GM21717 (cell line): ENCODE data around the gene NUP37.
"Not testable (repeated sequence)": the region's sequence is repeated elsewhere in the genome, so short reads cannot be mapped to it uniquely, and the experiment has no call there.

Experiments used
- ATAC-seq: cut with Tn5 transposase; IDR thresholded peaks from one replicate; pipeline ENCODE4 v1.9.1; 2021; ENCODE audit warnings: mild to moderate bottlenecking, moderate library complexity; ENCODE audit not compliant: unreplicated experiment

The NUP37 gene

GRCh38 chr12:102119674-102120563, at the start of gene NUP37, which contains the start of gene PARPBP:
TSS of gene NUP37 (minus strand) at chr12:102120114. CDS start at chr12:102118518, 1,596 bp downstream.
TSS of gene PARPBP (plus strand) at chr12:102120183. CDS start at chr12:102123889, 3,706 bp downstream.
- peak; percentile 98 for ATAC-seq

GRCh38 chr12:102167821-102168604, 48.1 kb upstream of the NUP37 start:
- peak; percentile 72 for ATAC-seq

- no peak for ATAC-seq
Measured at GRCh38 chr12:102163383-102163782, 43.5 kb upstream of the NUP37 start.

GRCh38 chr12:102155206-102155605, 35.3 kb upstream of the NUP37 start:
- not testable (repeated sequence) for ATAC-seq

- not testable (repeated sequence) for ATAC-seq
Measured at GRCh38 chr12:102147062-102147587, 27.2 kb upstream of the NUP37 start.

- no peak for ATAC-seq
Measured at GRCh38 chr12:102144221-102144620, 24.3 kb upstream of the NUP37 start.

GRCh38 chr12:102142866-102143373, 23.0 kb upstream of the NUP37 start:
- ATAC-seq = not testable (repeated sequence)

GRCh38 chr12:102137619-102138018, 17.7 kb upstream of the NUP37 start:
- ATAC-seq = not testable (repeated sequence)

- not testable (repeated sequence) for ATAC-seq
Measured at GRCh38 chr12:102131442-102131841, 11.5 kb upstream of the NUP37 start.

GRCh38 chr12:102130720-102131119, 10.8 kb upstream of the NUP37 start:
- ATAC-seq = not testable (repeated sequence)

- ATAC-seq = not testable (repeated sequence)
Measured at GRCh38 chr12:102121328-102121727, 1.4 kb upstream of the NUP37 start.

GRCh38 chr12:102120886-102121285, 972 bp upstream of the NUP37 start:
- ATAC-seq = no peak

- ATAC-seq = no peak
Measured at GRCh38 chr12:102120564-102120873, 605 bp upstream of the NUP37 start.

GRCh38 chr12:102118874-102119273, 1.0 kb downstream of the NUP37 start:
- ATAC-seq = no peak

GRCh38 chr12:102116392-102116791, 3.5 kb downstream of the NUP37 start:
- ATAC-seq = no peak

GRCh38 chr12:102114212-102114611, 5.7 kb downstream of the NUP37 start:
- ATAC-seq = no peak

GRCh38 chr12:102110782-102111181, 9.1 kb downstream of the NUP37 start:
- ATAC-seq = no peak

- no peak for ATAC-seq
Measured at GRCh38 chr12:102107970-102108369, 11.9 kb downstream of the NUP37 start.

GRCh38 chr12:102106905-102107304, 13.0 kb downstream of the NUP37 start:
- ATAC-seq = no peak

GRCh38 chr12:102096855-102097254, 23.1 kb downstream of the NUP37 start:
- no peak for ATAC-seq

GRCh38 chr12:102095677-102096263, 24.1 kb downstream of the NUP37 start:
- ATAC-seq = peak; percentile 63
